Trophoblast cell (in vitro differentiated cells and primary cell): ENCODE results near the gene AKR1C3.
"Not testable (repeated sequence)": the region's sequence is repeated elsewhere in the genome, so short reads cannot be mapped to it uniquely, and the experiment has no call there.

ENCODE experiments used
- DNase-seq, 2 donors: peaks; one replicate each; pipeline ENCODE4 v3.0.0-alpha.2; 2016
- H2AFZ ChIP-seq: 2 replicates; pipeline ENCODE4 v1.6.1; 2013; ENCODE audit warnings: low read length, moderate library complexity, mild to moderate bottlenecking; ENCODE audit not compliant: insufficient read depth, poor library complexity
- H2AK5ac ChIP-seq: 2 replicates; pipeline ENCODE4 v1.6.1; 2013; ENCODE audit warnings: mild to moderate bottlenecking, low read length
- H2BK120ac ChIP-seq: 2 replicates; pipeline ENCODE4 v1.6.1; 2013; ENCODE audit warnings: low read length, mild to moderate bottlenecking, moderate library complexity; ENCODE audit not compliant: insufficient read depth, poor library complexity
- H2BK12ac ChIP-seq: 2 replicates; pipeline ENCODE4 v1.6.1; 2013; ENCODE audit warnings: mild to moderate bottlenecking, low read length, moderate library complexity
- H2BK5ac ChIP-seq: 2 replicates; pipeline ENCODE4 v1.6.1; 2013; ENCODE audit warnings: low read length, low read depth, moderate library complexity, mild to moderate bottlenecking; ENCODE audit not compliant: poor library complexity
- H3K14ac ChIP-seq: 2 replicates; pipeline ENCODE4 v1.6.1; 2013; ENCODE audit warnings: mild to moderate bottlenecking, low read length
- H3K18ac ChIP-seq: 2 replicates; pipeline ENCODE4 v1.6.1; 2013; ENCODE audit warnings: mild to moderate bottlenecking, low read length
- H3K23ac ChIP-seq: 2 replicates; pipeline ENCODE4 v1.6.1; 2013; ENCODE audit warnings: low read length
- H3K27ac ChIP-seq: 2 replicates; pipeline ENCODE4 v1.5.1; 2013; ENCODE audit warnings: low read depth, mild to moderate bottlenecking, inconsistent platforms, low read length, moderate library complexity
- H3K27me3 ChIP-seq: 2 replicates; pipeline ENCODE4 v1.6.1; 2013; ENCODE audit warnings: inconsistent platforms, mild to moderate bottlenecking, low read length, moderate library complexity; ENCODE audit not compliant: insufficient read depth
- H3K36me3 ChIP-seq, 2 experiments: 1 replicate in 1 of 2; 2 replicates in 1 of 2; pipeline ENCODE4 v1.6.1; 2013; ENCODE audit warnings: low read length in 2 of 2, mild to moderate bottlenecking in 2 of 2, moderate library complexity in 1 of 2; ENCODE audit not compliant: insufficient read depth in 2 of 2, control insufficient read depth in 1 of 2
- H3K4ac ChIP-seq: 2 replicates; pipeline ENCODE4 v1.6.1; 2013; ENCODE audit warnings: low read depth, mild to moderate bottlenecking, low read length, moderate library complexity
- H3K4me1 ChIP-seq, 2 experiments: 1 replicate in 1 of 2; 2 replicates in 1 of 2; pipeline ENCODE4 v1.6.1; 2013; ENCODE audit warnings: low read length in 2 of 2, mild to moderate bottlenecking in 2 of 2, moderate library complexity in 1 of 2; ENCODE audit not compliant: insufficient read depth in 2 of 2, control insufficient read depth in 1 of 2
- H3K4me2 ChIP-seq: 2 replicates; pipeline ENCODE4 v1.6.1; 2013; ENCODE audit warnings: inconsistent platforms, mild to moderate bottlenecking, low read length, moderate library complexity
- H3K4me3 ChIP-seq: 2 replicates; pipeline ENCODE4 v1.5.1; 2013; ENCODE audit warnings: mild to moderate bottlenecking, low read depth, low read length, inconsistent platforms
- H3K79me1 ChIP-seq: one replicate; pipeline ENCODE4 v1.6.1; 2013; ENCODE audit warnings: low read length
- H3K79me2 ChIP-seq: 2 replicates; pipeline ENCODE4 v1.6.1; 2013; ENCODE audit warnings: low read length, mild to moderate bottlenecking; ENCODE audit not compliant: control insufficient read depth, insufficient read depth, poor library complexity
- H3K9ac ChIP-seq: 2 replicates; pipeline ENCODE4 v1.6.1; 2013; ENCODE audit warnings: mild to moderate bottlenecking, low read length
- H3K9me3 ChIP-seq: 2 replicates; pipeline ENCODE4 v1.6.1; 2013; ENCODE audit warnings: low read depth, mild to moderate bottlenecking, control low read depth, inconsistent platforms, low read length; ENCODE audit not compliant: insufficient read depth
- H4K12ac ChIP-seq: 2 replicates; pipeline ENCODE4 v1.6.1; 2013; ENCODE audit warnings: low read depth, mild to moderate bottlenecking, low read length, moderate library complexity
- H4K8ac ChIP-seq: 2 replicates; pipeline ENCODE4 v1.6.1; 2013; ENCODE audit warnings: low read depth, mild to moderate bottlenecking, low read length, moderate library complexity
- H4K91ac ChIP-seq: one replicate; pipeline ENCODE4 v1.6.1; 2013; ENCODE audit warnings: low read depth, mild to moderate bottlenecking, low read length, moderate library complexity
- WGBS: extraction: QIAGEN DNeasy Blood & Tissue Kit; methylation state at CpG from one replicate; pipeline ENCODE4 v1.1.7; 2013; ENCODE audit warnings: missing lambda C conversion rate; ENCODE audit not compliant: insufficient read length, insufficient coverage; ENCODE audit errors: extremely low coverage; 5-methylcytosine and 5-hydroxymethylcytosine counted together

Gene AKR1C3

GRCh38 chr10:5092848-5093790 lies 1.1 kb upstream of the AKR1C3 start:
- H2AK5ac ChIP-seq, result no peak overlapping the region
- no peak overlapping the region for H2BK5ac ChIP-seq
- H3K36me3 ChIP-seq, result no peaks in the 10 kb centered on the region
- H3K4me2 ChIP-seq, result no peak overlapping the region
- H3K27me3 ChIP-seq, result no peaks in the 10 kb centered on the region
- no CpG with 5 or more reads among the region's 6 CpGs for WGBS
- H4K91ac ChIP-seq, result no peak overlapping the region
- H3K18ac ChIP-seq, result no peak overlapping the region
- H3K9me3 ChIP-seq, result no peaks in the 10 kb centered on the region
- DNase-seq, result no peak
- no peak overlapping the region for H4K12ac ChIP-seq
- H3K4ac ChIP-seq, result no peak overlapping the region
- H3K79me1 ChIP-seq, result no peaks in the 10 kb centered on the region
- H3K79me2 ChIP-seq, result no peaks in the 10 kb centered on the region
- H3K27ac ChIP-seq, result no peak overlapping the region
- no peak overlapping the region for H2BK120ac ChIP-seq
- no peak overlapping the region for H3K4me3 ChIP-seq
- no peak overlapping the region for H3K9ac ChIP-seq
- no peak overlapping the region for H2AFZ ChIP-seq
- H3K23ac ChIP-seq, result no peak overlapping the region
- no peak overlapping the region for H3K14ac ChIP-seq
- no peak overlapping the region for H4K8ac ChIP-seq
- no peak overlapping the region for H2BK12ac ChIP-seq
- H3K4me1 ChIP-seq, result no peaks in the 10 kb centered on the region

- H3K79me1 ChIP-seq, result no peaks in the 10 kb centered on the region
- no peak overlapping the region for H3K4me2 ChIP-seq
- H3K23ac ChIP-seq, result no peak overlapping the region
- no peak overlapping the region for H2BK120ac ChIP-seq
- H3K4me3 ChIP-seq, result no peak overlapping the region
- no peak overlapping the region for H4K8ac ChIP-seq
- no peaks in the 10 kb centered on the region for H3K27me3 ChIP-seq
- DNase-seq, result no peak
- no peaks in the 10 kb centered on the region for H3K4me1 ChIP-seq
- no peak overlapping the region for H2BK12ac ChIP-seq
- H3K9me3 ChIP-seq, result no peaks in the 10 kb centered on the region
- H3K79me2 ChIP-seq, result no peaks in the 10 kb centered on the region
- H4K91ac ChIP-seq, result no peak overlapping the region
- H4K12ac ChIP-seq, result no peak overlapping the region
- no peak overlapping the region for H2AFZ ChIP-seq
- no peak overlapping the region for H3K4ac ChIP-seq
- H3K36me3 ChIP-seq, result no peaks in the 10 kb centered on the region
- no peak overlapping the region for H3K14ac ChIP-seq
- no peak overlapping the region for H3K27ac ChIP-seq
- no peak overlapping the region for H2AK5ac ChIP-seq
- H2BK5ac ChIP-seq, result no peak overlapping the region
- H3K9ac ChIP-seq, result no peak overlapping the region
- H3K18ac ChIP-seq, result no peak overlapping the region
- WGBS, result no CpG with 5 or more reads among the region's 4 CpGs
These were observed 1.5 kb downstream of the AKR1C3 start for GRCh38 chr10:5095687-5096086.

GRCh38 chr10:5096108-5096507 lies 1.9 kb downstream of the AKR1C3 start:
- no peak overlapping the region for H2AFZ ChIP-seq
- no peak overlapping the region for H2BK12ac ChIP-seq
- no peak for DNase-seq
- no peak overlapping the region for H2BK5ac ChIP-seq
- no peak overlapping the region for H3K23ac ChIP-seq
- H3K79me2 ChIP-seq, result no peaks in the 10 kb centered on the region
- H3K27ac ChIP-seq, result no peak overlapping the region
- no peak overlapping the region for H3K4me3 ChIP-seq
- H4K8ac ChIP-seq, result no peak overlapping the region
- H3K14ac ChIP-seq, result no peak overlapping the region
- no peak overlapping the region for H4K91ac ChIP-seq
- H2BK120ac ChIP-seq, result no peak overlapping the region
- H3K27me3 ChIP-seq, result no peaks in the 10 kb centered on the region
- H2AK5ac ChIP-seq, result no peak overlapping the region
- no peak overlapping the region for H3K9ac ChIP-seq
- H3K9me3 ChIP-seq, result no peaks in the 10 kb centered on the region
- WGBS, result no CpG with 5 or more reads among the region's 2 CpGs
- H3K36me3 ChIP-seq, result no peaks in the 10 kb centered on the region
- no peak overlapping the region for H3K4me2 ChIP-seq
- H3K4me1 ChIP-seq, result no peaks in the 10 kb centered on the region
- H3K4ac ChIP-seq, result no peak overlapping the region
- no peak overlapping the region for H4K12ac ChIP-seq
- H3K18ac ChIP-seq, result no peak overlapping the region
- H3K79me1 ChIP-seq, result no peaks in the 10 kb centered on the region

GRCh38 chr10:5102479-5102878 lies 8.3 kb downstream of the AKR1C3 start:
- not testable (repeated sequence) for H3K27me3 ChIP-seq, H3K9ac ChIP-seq, H3K36me3 ChIP-seq, H3K9me3 ChIP-seq, H4K91ac ChIP-seq, H3K79me1 ChIP-seq, H2AK5ac ChIP-seq, H2BK5ac ChIP-seq, H3K4me2 ChIP-seq, H4K8ac ChIP-seq, H2BK12ac ChIP-seq, H3K4me1 ChIP-seq, H4K12ac ChIP-seq, H3K79me2 ChIP-seq, H3K27ac ChIP-seq, H3K4me3 ChIP-seq, H3K23ac ChIP-seq, H3K18ac ChIP-seq, H2BK120ac ChIP-seq, H3K14ac ChIP-seq, H2AFZ ChIP-seq, H3K4ac ChIP-seq, DNase-seq
- WGBS, result no CpG with 5 or more reads among the region's 11 CpGs
